ENCODE results near the gene MROH2B.

Gene MROH2B

GRCh38 chr5:41012318-41012717, 58.8 kb downstream of the MROH2B start:
- DNase-seq, result no peak

GRCh38 chr5:41010572-41010971, 60.6 kb downstream of the MROH2B start:
- no peak for DNase-seq

- no peak for DNase-seq
These were observed 61.9 kb downstream of the MROH2B start for GRCh38 chr5:41009232-41009631.

- DNase-seq, result no peak
These were observed 66.2 kb downstream of the MROH2B start for GRCh38 chr5:41004931-41005330.

- DNase-seq, result no peak
These were observed 67.3 kb downstream of the MROH2B start for GRCh38 chr5:41003670-41004376.

GRCh38 chr5:40999966-41000365, 71.2 kb downstream of the MROH2B start:
- DNase-seq, result no peak

- DNase-seq, result no peak
These were observed 72.0 kb downstream of the MROH2B start for GRCh38 chr5:40999142-40999541.

- DNase-seq, result no peak
These were observed 75.1 kb downstream of the MROH2B start for GRCh38 chr5:40995801-40996586.

- no peak for DNase-seq
These were observed 79.1 kb downstream of the MROH2B start for GRCh38 chr5:40991981-40992559.

GRCh38 chr5:40991168-40991980, 79.8 kb downstream of the MROH2B start:
- DNase-seq, result no peak

- no peak for DNase-seq
These were observed 82.2 kb downstream of the MROH2B start for GRCh38 chr5:40988746-40989510.

- DNase-seq, result no peak
These were observed 83.8 kb downstream of the MROH2B start for GRCh38 chr5:40987349-40987748.

GRCh38 chr5:40986666-40987065, 84.5 kb downstream of the MROH2B start:
- no peak for DNase-seq

GRCh38 chr5:40985501-40985900, 85.6 kb downstream of the MROH2B start:
- no peak for DNase-seq

GRCh38 chr5:40984884-40985283, 86.3 kb downstream of the MROH2B start:
- no peak for DNase-seq

- DNase-seq, result no peak
These were observed 87.4 kb downstream of the MROH2B start for GRCh38 chr5:40983781-40984180.

GRCh38 chr5:40981420-40981819, 89.7 kb downstream of the MROH2B start:
- no peak for DNase-seq

GRCh38 chr5:40976836-40977235, 94.3 kb downstream of the MROH2B start:
- DNase-seq, result no peak

- no peak for DNase-seq
These were observed 95.1 kb downstream of the MROH2B start for GRCh38 chr5:40976041-40976440.

- DNase-seq, result no peak
These were observed 97.7 kb downstream of the MROH2B start for GRCh38 chr5:40973364-40974004.

- no peak for DNase-seq
These were observed 98.7 kb downstream of the MROH2B start for GRCh38 chr5:40972434-40972833.
